HG02678 (cell line): Measurements from ENCODE around the gene CAD.

ENCODE experiments used
- ATAC-seq: cut with Tn5 transposase; IDR thresholded peaks from one replicate; pipeline ENCODE4 v1.9.1; 2021; ENCODE audit warnings: mild to moderate bottlenecking, moderate library complexity; ENCODE audit not compliant: unreplicated experiment

CAD gene

DNA sequence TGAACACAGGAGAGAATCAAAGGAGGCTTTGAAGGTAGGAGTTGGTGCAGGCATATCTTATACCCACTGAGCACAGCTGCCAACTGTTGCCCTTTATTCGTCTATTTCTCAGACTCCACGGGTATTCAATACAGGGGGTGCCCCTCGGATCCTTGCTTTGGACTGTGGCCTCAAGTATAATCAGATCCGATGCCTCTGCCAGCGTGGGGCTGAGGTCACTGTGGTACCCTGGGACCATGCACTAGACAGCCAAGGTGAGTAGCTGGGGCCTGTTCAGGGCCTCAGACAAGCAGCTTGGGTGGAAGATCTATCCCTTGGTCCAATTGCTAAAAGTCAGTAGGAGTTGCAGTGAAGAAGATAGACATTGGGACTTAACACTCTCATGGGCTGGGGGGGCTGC lies 5.2 kb downstream of the CAD start:
- ATAC-seq, result no peak

DNA sequence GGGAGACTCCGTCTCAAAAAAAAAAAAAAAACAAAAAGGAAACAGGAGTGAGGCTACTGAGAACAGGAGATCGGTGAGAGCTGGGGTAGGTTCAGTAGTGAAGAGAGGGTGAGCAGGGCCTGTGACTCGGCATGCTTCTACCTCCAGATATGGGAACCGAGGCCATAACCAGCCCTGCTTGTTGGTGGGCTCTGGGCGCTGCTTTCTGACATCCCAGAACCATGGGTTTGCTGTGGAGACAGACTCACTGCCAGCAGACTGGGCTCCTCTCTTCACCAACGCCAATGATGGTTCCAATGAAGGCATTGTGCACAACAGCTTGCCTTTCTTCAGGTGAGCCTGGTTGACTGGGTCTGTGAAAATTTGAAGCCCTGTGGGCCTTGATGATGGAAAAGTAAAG lies 6.2 kb downstream of the CAD start:
- no peak for ATAC-seq

GRCh38 chr2:27225526-27225925 lies 8.4 kb downstream of the CAD start:
- ATAC-seq, result no peak

- no peak for ATAC-seq
Observed at GRCh38 chr2:27227501-27227900, 10.3 kb downstream of the CAD start.

DNA sequence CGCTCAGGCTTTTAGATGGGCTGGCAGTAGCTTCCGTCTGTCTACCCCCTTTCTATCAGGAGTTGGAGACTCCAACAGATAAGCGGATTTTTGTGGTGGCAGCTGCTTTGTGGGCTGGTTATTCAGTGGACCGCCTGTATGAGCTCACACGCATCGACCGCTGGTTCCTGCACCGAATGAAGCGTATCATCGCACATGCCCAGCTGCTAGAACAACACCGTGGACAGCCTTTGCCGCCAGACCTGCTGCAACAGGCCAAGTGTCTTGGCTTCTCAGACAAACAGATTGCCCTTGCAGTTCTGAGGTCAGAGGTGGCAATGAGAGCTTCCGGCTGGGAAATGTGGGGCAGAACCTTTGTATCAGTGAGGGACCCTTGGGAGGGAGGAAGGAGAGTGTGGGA lies 14.8 kb downstream of the CAD start:
- no peak for ATAC-seq

- no peak for ATAC-seq
Observed at GRCh38 chr2:27233341-27233740, 16.2 kb downstream of the CAD start.

DNA sequence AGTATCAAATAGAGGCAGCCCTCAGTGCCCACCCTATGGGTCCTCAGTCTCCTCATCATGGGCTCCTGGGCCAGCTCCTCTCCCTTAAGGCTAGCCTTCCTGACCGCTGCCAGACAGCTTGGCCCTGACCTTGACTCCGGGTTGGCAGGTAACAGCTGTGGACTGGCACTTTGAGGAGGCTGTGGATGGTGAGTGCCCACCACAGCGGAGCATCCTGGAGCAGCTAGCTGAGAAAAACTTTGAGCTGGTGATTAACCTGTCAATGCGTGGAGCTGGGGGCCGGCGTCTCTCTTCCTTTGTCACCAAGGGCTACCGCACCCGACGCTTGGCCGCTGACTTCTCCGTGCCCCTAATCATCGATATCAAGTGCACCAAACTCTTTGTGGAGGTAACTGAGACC lies 19.0 kb downstream of the CAD start:
- no peak for ATAC-seq

- no peak for ATAC-seq
Observed at GRCh38 chr2:27236626-27237025, 19.5 kb downstream of the CAD start.

GRCh38 chr2:27237341-27237945 lies 20.3 kb downstream of the CAD start:
- no peak for ATAC-seq

- ATAC-seq, result no peak
Observed at GRCh38 chr2:27238976-27239375, 21.8 kb downstream of the CAD start.

GRCh38 chr2:27240406-27240805 lies 23.2 kb downstream of the CAD start:
- no peak for ATAC-seq

GRCh38 chr2:27241761-27242613 lies 24.8 kb downstream of the CAD start:
- no peak for ATAC-seq

DNA sequence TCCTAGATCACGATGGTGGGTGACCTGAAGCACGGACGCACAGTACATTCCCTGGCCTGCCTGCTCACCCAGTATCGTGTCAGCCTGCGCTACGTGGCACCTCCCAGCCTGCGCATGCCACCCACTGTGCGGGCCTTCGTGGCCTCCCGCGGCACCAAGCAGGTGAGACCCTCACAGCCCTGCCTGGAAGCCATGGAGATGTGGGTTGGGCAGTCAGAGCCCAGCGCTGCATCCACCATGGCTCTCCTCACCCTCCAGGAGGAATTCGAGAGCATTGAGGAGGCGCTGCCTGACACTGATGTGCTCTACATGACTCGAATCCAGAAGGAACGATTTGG lies 25.4 kb downstream of the CAD start:
- ATAC-seq, result no peak

GRCh38 chr2:27243391-27244130 lies 26.4 kb downstream of the CAD start:
- no peak for ATAC-seq

GRCh38 chr2:27245116-27245515 lies 27.9 kb downstream of the CAD start:
- no peak for ATAC-seq

DNA sequence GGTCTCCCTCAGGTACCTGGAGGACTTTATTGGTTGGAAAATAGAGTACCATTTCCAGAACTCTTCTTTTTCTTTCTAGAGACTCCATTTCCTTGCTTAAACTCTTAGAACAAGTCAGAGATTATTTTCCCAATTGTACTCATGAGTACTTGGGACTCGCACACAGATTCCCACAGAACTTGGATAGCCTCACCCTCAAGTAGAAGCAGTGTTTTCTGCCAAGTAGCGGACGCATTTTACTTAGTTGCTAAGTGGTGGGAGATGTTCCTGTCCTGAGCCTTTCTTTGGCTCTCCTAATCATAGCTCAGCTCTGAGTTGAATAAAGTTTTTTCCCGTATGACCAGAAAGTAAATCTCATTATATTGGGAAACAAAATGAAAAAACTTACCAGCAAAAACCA lies 28.5 kb downstream of the CAD start:
- no peak for ATAC-seq

- ATAC-seq, result no peak
Observed at GRCh38 chr2:27247893-27248292, 30.7 kb downstream of the CAD start.

DNA sequence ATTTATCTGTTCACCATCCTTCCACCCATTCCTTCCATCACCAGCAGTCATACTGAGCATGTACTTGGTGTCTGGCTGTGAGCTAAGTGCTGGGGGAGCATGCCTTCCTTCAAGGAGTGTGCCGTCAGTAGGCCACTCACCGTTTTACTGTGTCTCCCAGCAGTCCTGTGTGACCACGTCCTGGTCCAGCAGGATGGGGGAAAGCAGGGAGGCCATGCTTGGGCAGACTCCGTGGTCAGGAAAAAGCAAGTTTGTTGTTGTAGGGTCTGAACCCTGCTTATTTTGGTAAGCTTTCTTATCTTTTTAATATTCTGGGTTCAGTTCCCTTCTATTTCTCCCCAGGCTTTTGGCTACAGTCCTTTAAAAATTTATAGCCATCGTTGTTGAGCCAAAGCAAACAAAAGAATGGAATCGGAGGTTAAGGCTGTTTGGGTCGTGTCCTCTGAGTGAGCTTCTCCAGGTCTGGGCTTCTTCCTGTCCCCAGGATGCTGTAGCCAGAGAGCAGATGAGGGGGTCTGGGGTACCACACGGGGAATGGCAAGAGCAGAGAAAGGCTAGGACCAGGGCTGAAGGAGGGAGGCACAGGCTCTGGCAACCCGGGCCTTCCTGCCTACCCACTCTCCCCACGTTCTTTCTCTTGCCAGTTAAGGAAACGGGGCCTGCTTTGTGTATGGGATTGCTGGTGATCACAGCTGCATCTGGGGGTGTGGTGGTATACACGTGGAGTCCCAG lies 32.2 kb downstream of the CAD start:
- no peak for ATAC-seq

DNA sequence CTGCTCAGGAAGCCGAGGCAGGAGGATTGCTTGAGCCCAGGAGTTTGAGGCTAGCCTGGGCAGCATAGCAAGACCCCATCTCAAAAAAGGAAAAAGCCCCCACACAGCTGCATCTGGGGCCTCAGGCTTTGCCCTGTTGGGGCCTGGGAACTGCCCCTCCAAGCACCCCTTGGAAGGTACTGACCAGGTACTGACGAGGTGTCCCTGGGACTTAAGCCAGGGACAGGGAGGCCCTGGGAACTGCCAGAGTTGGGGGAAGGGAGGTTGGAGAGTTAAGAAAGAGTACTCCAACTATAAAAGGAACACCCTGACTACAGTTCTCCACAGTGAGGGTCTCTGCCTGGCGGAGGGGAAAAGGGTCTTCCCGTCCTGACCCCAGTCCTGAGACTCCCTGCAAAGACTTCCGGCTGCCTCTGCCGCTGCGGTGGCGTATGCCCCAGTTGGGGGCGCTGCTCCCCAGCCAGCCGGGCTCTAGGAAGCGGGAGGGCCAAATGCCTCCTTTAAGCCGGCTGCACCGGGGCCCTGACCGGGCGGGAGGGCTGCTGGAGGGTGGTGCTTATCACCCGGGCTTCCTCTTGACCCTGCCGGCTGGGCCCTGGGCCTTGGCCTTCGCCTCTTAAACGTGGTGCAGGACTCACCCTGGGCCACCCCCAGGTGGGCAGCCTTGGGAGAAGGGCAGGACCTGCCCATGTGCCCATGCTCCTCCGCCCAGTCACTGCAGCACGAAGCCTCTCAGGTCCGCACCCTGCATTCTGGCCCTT lies 32.9 kb downstream of the CAD start:
- ATAC-seq, result no peak

DNA sequence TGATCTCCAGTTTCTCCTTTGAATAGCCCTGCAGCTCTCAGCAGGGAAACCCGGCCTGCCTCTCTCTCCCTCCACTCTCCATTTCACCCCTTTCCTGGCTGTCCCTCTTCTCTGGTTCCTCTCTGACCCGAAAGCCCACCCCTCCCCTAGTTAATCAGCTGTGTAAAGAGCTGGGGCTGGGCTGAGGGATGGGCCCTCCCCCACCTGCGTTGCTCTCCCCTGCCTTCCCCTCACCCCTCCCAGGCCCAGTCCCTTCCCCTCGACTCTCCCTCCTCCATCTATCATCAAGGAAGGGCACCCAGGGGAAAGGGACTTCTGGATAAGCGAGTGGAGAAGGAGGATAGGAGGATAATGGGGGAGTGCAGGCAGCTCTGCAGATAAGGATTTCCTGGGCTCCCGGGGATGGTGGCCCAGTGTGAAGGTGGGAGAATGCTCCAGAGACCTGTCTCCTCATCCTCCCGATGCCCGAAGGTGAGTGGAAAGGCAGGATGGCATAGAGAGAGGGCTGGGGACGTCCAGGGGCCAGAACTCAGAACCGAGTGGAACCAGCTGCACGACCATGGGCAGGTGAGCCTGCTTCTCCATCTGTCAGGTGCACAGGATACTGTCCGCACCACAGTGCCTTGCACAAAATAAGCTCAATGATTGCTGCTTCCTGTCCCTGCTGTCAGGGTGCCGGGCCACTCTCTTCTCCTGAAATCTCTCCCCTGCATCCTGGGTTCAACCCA lies 33.6 kb downstream of the CAD start:
- ATAC-seq, result no peak
